Muscle layer of colon (tissue), 2 donors: ENCODE measurements around the gene SEL1L3.

Source experiments
- H3K27ac ChIP-seq: one replicate; pipeline ENCODE4 v1.7.0; 2013; ENCODE audit warnings: low read depth, mild to moderate bottlenecking, low read length, moderate library complexity
- H3K27me3 ChIP-seq, 2 donors: one replicate each; pipeline ENCODE4 v1.7.0; 2013; ENCODE audit warnings: low read length in 2 of 2, mild to moderate bottlenecking in 2 of 2; ENCODE audit not compliant: insufficient read depth in 2 of 2, control insufficient read depth in 1 of 2
- H3K36me3 ChIP-seq: one replicate; pipeline ENCODE4 v1.7.0; 2013; ENCODE audit warnings: mild to moderate bottlenecking, low read length; ENCODE audit not compliant: insufficient read depth
- H3K4me1 ChIP-seq: one replicate; pipeline ENCODE4 v1.7.0; 2013; ENCODE audit warnings: mild to moderate bottlenecking, low read length; ENCODE audit not compliant: insufficient read depth
- H3K4me3 ChIP-seq, 2 donors: one replicate each; pipeline ENCODE4 v1.7.0; 2013; ENCODE audit warnings: low read length in 2 of 2, low read depth in 1 of 2, mild to moderate bottlenecking in 1 of 2, moderate library complexity in 1 of 2
- H3K9ac ChIP-seq: one replicate; pipeline ENCODE4 v1.7.0; 2013; ENCODE audit warnings: low read length
- H3K9me3 ChIP-seq: one replicate; pipeline ENCODE4 v1.7.0; 2013; ENCODE audit warnings: mild to moderate bottlenecking, low read length
- donor health status: abdominal sarcoma.
- donor health status: Adenocarcinoma of cecum.

SEL1L3 gene

GRCh38 chr4:25797136-25797535 is 65.7 kb downstream of the SEL1L3 start:
- no peak overlapping the region for H3K27ac ChIP-seq
- H3K9ac ChIP-seq: no peak overlapping the region
- H3K9me3 ChIP-seq: no peaks in the 10 kb centered on the region
- H3K36me3 ChIP-seq: no peaks in the 10 kb centered on the region
- H3K4me3 ChIP-seq: no peak overlapping the region
- no peaks in the 10 kb centered on the region for H3K27me3 ChIP-seq
- no peaks in the 10 kb centered on the region for H3K4me1 ChIP-seq

GRCh38 chr4:25795566-25796454 is 67.0 kb downstream of the SEL1L3 start:
- no peaks in the 10 kb centered on the region for H3K27me3 ChIP-seq
- no peaks in the 10 kb centered on the region for H3K36me3 ChIP-seq
- H3K4me3 ChIP-seq: no peak overlapping the region
- no peak overlapping the region for H3K9ac ChIP-seq
- no peaks in the 10 kb centered on the region for H3K4me1 ChIP-seq
- H3K27ac ChIP-seq: no peak overlapping the region
- H3K9me3 ChIP-seq: no peaks in the 10 kb centered on the region

GRCh38 chr4:25795091-25795490 is 67.7 kb downstream of the SEL1L3 start:
- Histone ChIP-seq H3K9me3 (no peaks in the 10 kb centered on the region), H3K9ac (no peak overlapping the region), H3K4me3 (no peak overlapping the region), H3K27ac (no peak overlapping the region), H3K36me3 (no peaks in the 10 kb centered on the region), H3K4me1 (no peaks in the 10 kb centered on the region), H3K27me3 (no peaks in the 10 kb centered on the region)

GRCh38 chr4:25792876-25793275 is 69.9 kb downstream of the SEL1L3 start:
- Histone ChIP-seq H3K9ac (no peak overlapping the region), H3K27ac (no peak overlapping the region), H3K4me3 (no peak overlapping the region), H3K27me3 (no peaks in the 10 kb centered on the region), H3K9me3 (no peaks in the 10 kb centered on the region), H3K36me3 (no peaks in the 10 kb centered on the region), H3K4me1 (no peaks in the 10 kb centered on the region)

GRCh38 chr4:25792200-25792791 is 70.5 kb downstream of the SEL1L3 start:
- no peak overlapping the region for H3K27ac ChIP-seq
- no peaks in the 10 kb centered on the region for H3K36me3 ChIP-seq
- H3K9me3 ChIP-seq: no peaks in the 10 kb centered on the region
- no peaks in the 10 kb centered on the region for H3K4me1 ChIP-seq
- H3K4me3 ChIP-seq: no peak overlapping the region
- H3K9ac ChIP-seq: no peak overlapping the region
- no peaks in the 10 kb centered on the region for H3K27me3 ChIP-seq

- Histone ChIP-seq H3K9me3 (no peaks in the 10 kb centered on the region), H3K27ac (no peak overlapping the region), H3K36me3 (no peaks in the 10 kb centered on the region), H3K27me3 (no peaks in the 10 kb centered on the region), H3K4me1 (no peaks in the 10 kb centered on the region), H3K9ac (no peak overlapping the region), H3K4me3 (no peak overlapping the region)
Observed at GRCh38 chr4:25790024-25790423, 72.8 kb downstream of the SEL1L3 start.

- Histone ChIP-seq H3K4me1 (no peaks in the 10 kb centered on the region), H3K9me3 (no peaks in the 10 kb centered on the region), H3K27ac (no peak overlapping the region), H3K9ac (no peak overlapping the region), H3K36me3 (no peaks in the 10 kb centered on the region), H3K4me3 (no peak overlapping the region), H3K27me3 (no peaks in the 10 kb centered on the region)
Observed at GRCh38 chr4:25788703-25789238, 74.0 kb downstream of the SEL1L3 start.

- H3K36me3 ChIP-seq: no peaks in the 10 kb centered on the region
- H3K4me3 ChIP-seq: no peak overlapping the region
- H3K27me3 ChIP-seq: no peaks in the 10 kb centered on the region
- no peak overlapping the region for H3K27ac ChIP-seq
- no peaks in the 10 kb centered on the region for H3K9me3 ChIP-seq
- H3K4me1 ChIP-seq: no peaks in the 10 kb centered on the region
- H3K9ac ChIP-seq: no peak overlapping the region
Observed at GRCh38 chr4:25786497-25787065, 76.2 kb downstream of the SEL1L3 start.

- H3K9me3 ChIP-seq: no peaks in the 10 kb centered on the region
- H3K27ac ChIP-seq: no peak overlapping the region
- H3K9ac ChIP-seq: no peak overlapping the region
- H3K36me3 ChIP-seq: no peaks in the 10 kb centered on the region
- H3K4me3 ChIP-seq: no peak overlapping the region
- no peaks in the 10 kb centered on the region for H3K27me3 ChIP-seq
- H3K4me1 ChIP-seq: no peaks in the 10 kb centered on the region
Observed at GRCh38 chr4:25783943-25784342, 78.8 kb downstream of the SEL1L3 start.

- no peak overlapping the region for H3K9ac ChIP-seq
- no peaks in the 10 kb centered on the region for H3K27me3 ChIP-seq
- no peak overlapping the region for H3K4me3 ChIP-seq
- H3K9me3 ChIP-seq: no peaks in the 10 kb centered on the region
- no peak overlapping the region for H3K27ac ChIP-seq
- H3K4me1 ChIP-seq: no peaks in the 10 kb centered on the region
- H3K36me3 ChIP-seq: no peaks in the 10 kb centered on the region
Observed at GRCh38 chr4:25783126-25783525, 79.7 kb downstream of the SEL1L3 start.

GRCh38 chr4:25782482-25782881 is 80.3 kb downstream of the SEL1L3 start:
- H3K4me3 ChIP-seq: no peak overlapping the region
- H3K4me1 ChIP-seq: no peaks in the 10 kb centered on the region
- H3K9ac ChIP-seq: no peak overlapping the region
- no peaks in the 10 kb centered on the region for H3K27me3 ChIP-seq
- no peaks in the 10 kb centered on the region for H3K36me3 ChIP-seq
- no peaks in the 10 kb centered on the region for H3K9me3 ChIP-seq
- no peak overlapping the region for H3K27ac ChIP-seq
